Activated CD8-positive, alpha-beta memory T cell treated with anti-CD3 and anti-CD28 coated beads, Interleukin-2, amount 50 U/mL, for 1 hour (primary cell): ENCODE results near the gene PMEL.
"Not testable (repeated sequence)": the region's sequence is repeated elsewhere in the genome, so short reads cannot be mapped to it uniquely, and the experiment has no call there.

Source experiments
- DNase-seq: peaks from one replicate; pipeline ENCODE4 v3.0.0-alpha.2; 2020; ENCODE audit errors: extremely low read depth

PMEL gene

GRCh38 chr12:55965941-55966407, at the start of gene PMEL:
TSS of gene PMEL (minus strand) at chr12:55966042. CDS start at chr12:55966011, 31 bp downstream.
- DNase-seq: no peak

- no peak for DNase-seq
Measured at GRCh38 chr12:56014205-56014604, 48.4 kb upstream of the PMEL start.

GRCh38 chr12:56013482-56013881, 47.6 kb upstream of the PMEL start:
- DNase-seq: no peak

- DNase-seq: no peak
Measured at GRCh38 chr12:56011509-56012090, 45.8 kb upstream of the PMEL start.

- no peak for DNase-seq
Measured at GRCh38 chr12:56010111-56010570, 44.3 kb upstream of the PMEL start.

GRCh38 chr12:56007564-56008559, 42.0 kb upstream of the PMEL start:
- DNase-seq: no peak

- no peak for DNase-seq
Measured at GRCh38 chr12:56004211-56004610, 38.4 kb upstream of the PMEL start.

GRCh38 chr12:56003376-56003775, 37.5 kb upstream of the PMEL start:
- not testable (repeated sequence) for DNase-seq

GRCh38 chr12:56001487-56002100, 35.8 kb upstream of the PMEL start:
- DNase-seq: no peak

- DNase-seq: not testable (repeated sequence)
Measured at GRCh38 chr12:55999999-56000540, 34.2 kb upstream of the PMEL start.

GRCh38 chr12:55999522-55999921, 33.7 kb upstream of the PMEL start:
- DNase-seq: not testable (repeated sequence)

GRCh38 chr12:55997535-55997859, 31.7 kb upstream of the PMEL start:
- DNase-seq: no peak

GRCh38 chr12:55996715-55997534, 31.1 kb upstream of the PMEL start, which contains the start of gene SUOX:
TSS of gene SUOX (plus strand) at chr12:55997276. CDS start at chr12:56002222, 4,946 bp downstream.
- no peak for DNase-seq

GRCh38 chr12:55996201-55996714, 30.4 kb upstream of the PMEL start:
- no peak for DNase-seq

- no peak for DNase-seq
Measured at GRCh38 chr12:55995366-55995765, 29.5 kb upstream of the PMEL start.

GRCh38 chr12:55993230-55993853, 27.5 kb upstream of the PMEL start:
- no peak for DNase-seq

- no peak for DNase-seq
Measured at GRCh38 chr12:55991110-55991509, 25.3 kb upstream of the PMEL start.

GRCh38 chr12:55985976-55986375, 20.1 kb upstream of the PMEL start:
- not testable (repeated sequence) for DNase-seq

GRCh38 chr12:55985341-55985740, 19.5 kb upstream of the PMEL start:
- no peak for DNase-seq

GRCh38 chr12:55984861-55985260, 19.0 kb upstream of the PMEL start:
- no peak for DNase-seq
